Activated CD8-positive, alpha-beta T cell treated with anti-CD3 and anti-CD28 coated beads, Interleukin-2, amount 10 ng/mL, durations not matched to agents 7 days and 5 days (primary cell): ENCODE measurements around the gene LRRC42. TPM values are rescaled to one million over a fixed set of nuclear protein-coding genes. Genes with fewer than 3 reads are reported as not detected.

ENCODE experiments used
- ATAC-seq: fragments of 150-1000 bp; cut with Tn5 transposase; one replicate; pipeline ENCODE4 v1.10.0; 2021; ENCODE audit warnings: moderate library complexity
- CTCF ChIA-PET: fragments of 350-600 bp; sonication (Branson Sonifier 250); formaldehyde crosslinking; loops from one replicate; lab custom pipeline; 2021; ENCODE audit warnings: antibody characterized with exemption; lab: Charles Lee
- POLR2A ChIA-PET: fragments of 350-600 bp; sonication (Branson Sonifier 250); formaldehyde crosslinking; loops from one replicate; lab custom pipeline; 2021; ENCODE audit warnings: antibody characterized with exemption; lab: Charles Lee
- DNase-seq: peaks from one replicate; pipeline ENCODE4 v3.0.0-alpha.2; 2020
- H3K27ac Mint-ChIP-seq: one replicate; pipeline ENCODE4 v1.8.0; 2021; ENCODE audit warnings: mild to moderate bottlenecking, mixed read lengths
- H3K27me3 Mint-ChIP-seq: one replicate; pipeline ENCODE4 v1.8.0; 2021; ENCODE audit warnings: low read depth, mixed read lengths
- H3K36me3 Mint-ChIP-seq: one replicate; pipeline ENCODE4 v1.8.0; 2021; ENCODE audit warnings: low read depth, mixed read lengths
- H3K4me1 Mint-ChIP-seq: one replicate; pipeline ENCODE4 v1.8.0; 2021; ENCODE audit warnings: low read depth, mixed read lengths
- H3K4me3 Mint-ChIP-seq: one replicate; pipeline ENCODE4 v1.8.0; 2021; ENCODE audit warnings: mild to moderate bottlenecking, mixed read lengths
- H3K9me3 Mint-ChIP-seq: one replicate; pipeline ENCODE4 v1.8.0; 2022; ENCODE audit warnings: mixed read lengths; ENCODE audit not compliant: insufficient read depth
- total RNA-seq, 2 experiments: library from RNA; stranded (reverse); gene quantifications; one replicate each; pipeline ENCODE4 v1.2.3, GENCODE V29; 2021

The LRRC42 gene
- total RNA-seq, 2 experiments from 2014 or later, result 26.3 to 26.8 TPM

- H3K27ac Mint-ChIP-seq, result no peak overlapping the region
- peaks cover 31% of the 10 kb centered on the region for H3K36me3 Mint-ChIP-seq
- ChIA-PET POLR2A (no interaction called here), CTCF (interaction anchor here (0.9 to 12.2 kb wide), 3 partner anchors 54 to 94 kb away, joined by 3 to 179 read pairs (median 7); no protein-coding TSS in a partner anchor)
- peaks cover 13% of the 10 kb centered on the region for H3K4me1 Mint-ChIP-seq
- no peaks in the 10 kb centered on the region for H3K9me3 Mint-ChIP-seq
- H3K4me3 Mint-ChIP-seq, result no peak overlapping the region
- no peaks in the 10 kb centered on the region for H3K27me3 Mint-ChIP-seq
- no peak for ATAC-seq
- no peak for DNase-seq
These were observed 8.0 kb downstream of the LRRC42 start for GRCh38 chr1:53954128-53954527.

- no peaks in the 10 kb centered on the region for H3K9me3 Mint-ChIP-seq
- ATAC-seq (no peak), DNase-seq (no peak)
- CTCF ChIA-PET, result interaction anchor here (0.9 to 3.5 kb wide), 6 partner anchors 9 to 101 kb away, joined by 3 to 25 read pairs (median 10); partner anchors contain the start of genes IFT25 and LRRC42
- H3K36me3 Mint-ChIP-seq, result peaks cover 35% of the 10 kb centered on the region
- H3K4me1 Mint-ChIP-seq, result peaks cover 13% of the 10 kb centered on the region
- H3K4me3 Mint-ChIP-seq, result no peak overlapping the region
- no peaks in the 10 kb centered on the region for H3K27me3 Mint-ChIP-seq
- POLR2A ChIA-PET, result no interaction called here
- peak overlapping the region; percentile 66 for H3K27ac Mint-ChIP-seq
These were observed 10.4 kb downstream of the LRRC42 start for GRCh38 chr1:53956308-53957168.

- POLR2A ChIA-PET, result no interaction called here
- CTCF ChIA-PET, result interaction anchor here (1.6 to 5.3 kb wide), 6 partner anchors 8 to 97 kb away, joined by 11 to 152 read pairs (median 40); partner anchors contain the start of genes IFT25 and LRRC42
- ATAC-seq, result no peak
- Mint-ChIP-seq H3K27ac (peak overlapping the region; percentile 66), H3K36me3 (peaks cover 36% of the 10 kb centered on the region), H3K4me3 (no peak overlapping the region), H3K4me1 (peaks cover 13% of the 10 kb centered on the region), H3K9me3 (no peaks in the 10 kb centered on the region), H3K27me3 (no peaks in the 10 kb centered on the region)
- no peak for DNase-seq
These were observed 11.2 kb downstream of the LRRC42 start for GRCh38 chr1:53957194-53957818.

- no peaks in the 10 kb centered on the region for H3K27me3 Mint-ChIP-seq
- no peak overlapping the region for H3K27ac Mint-ChIP-seq
- peaks cover 15% of the 10 kb centered on the region for H3K4me1 Mint-ChIP-seq
- POLR2A ChIA-PET, result interaction anchor here (0.8 to 0.9 kb wide), 2 partner anchors 39 to 121 kb away, joined by 5 read pairs; partner anchors contain the start of gene NDC1
- CTCF ChIA-PET, result interaction anchor here (0.6 to 5.3 kb wide), 44 partner anchors 8 to 545 kb away, joined by 3 to 152 read pairs (median 4); partner anchors contain the start of genes IFT25, LRRC42, TCEANC2 and TMEM59
- no peak overlapping the region for H3K4me3 Mint-ChIP-seq
- ATAC-seq, result no peak
- H3K9me3 Mint-ChIP-seq, result no peaks in the 10 kb centered on the region
- peaks cover 35% of the 10 kb centered on the region for H3K36me3 Mint-ChIP-seq
- peak; percentile 44 for DNase-seq
These were observed 13.6 kb downstream of the LRRC42 start for GRCh38 chr1:53959664-53960250.

- ChIA-PET POLR2A (no interaction called here), CTCF (interaction anchor here (1.0 to 5.3 kb wide), 5 partner anchors 7 to 101 kb away, joined by 3 to 152 read pairs (median 4); partner anchors contain the start of genes IFT25 and LRRC42)
- peaks cover 3% of the 10 kb centered on the region for H3K4me1 Mint-ChIP-seq
- no peak overlapping the region for H3K4me3 Mint-ChIP-seq
- peaks cover 39% of the 10 kb centered on the region for H3K36me3 Mint-ChIP-seq
- H3K27ac Mint-ChIP-seq, result no peak overlapping the region
- no peak for DNase-seq
- H3K9me3 Mint-ChIP-seq, result no peaks in the 10 kb centered on the region
- ATAC-seq, result no peak
- no peaks in the 10 kb centered on the region for H3K27me3 Mint-ChIP-seq
These were observed 16.2 kb downstream of the LRRC42 start for GRCh38 chr1:53962395-53962794.

GRCh38 chr1:53963460-53963859 is 17.3 kb downstream of the LRRC42 start:
- peaks cover 44% of the 10 kb centered on the region for H3K36me3 Mint-ChIP-seq
- no peak overlapping the region for H3K4me3 Mint-ChIP-seq
- POLR2A ChIA-PET, result no interaction called here
- H3K27ac Mint-ChIP-seq, result no peak overlapping the region
- peaks cover 2% of the 10 kb centered on the region for H3K4me1 Mint-ChIP-seq
- CTCF ChIA-PET, result interaction anchor here (1.0 to 1.2 kb wide), 2 partner anchors 92 to 103 kb away, joined by 3 to 4 read pairs; no protein-coding TSS in a partner anchor
- ATAC-seq (no peak), DNase-seq (no peak)
- H3K9me3 Mint-ChIP-seq, result no peaks in the 10 kb centered on the region
- no peaks in the 10 kb centered on the region for H3K27me3 Mint-ChIP-seq

- H3K4me3 Mint-ChIP-seq, result no peak overlapping the region
- H3K36me3 Mint-ChIP-seq, result peaks cover 47% of the 10 kb centered on the region
- ATAC-seq (no peak), DNase-seq (no peak)
- ChIA-PET POLR2A (no interaction called here), CTCF (interaction anchor here (1.0 to 1.2 kb wide), 2 partner anchors 93 to 103 kb away, joined by 3 to 4 read pairs; no protein-coding TSS in a partner anchor)
- peaks cover 2% of the 10 kb centered on the region for H3K4me1 Mint-ChIP-seq
- H3K27ac Mint-ChIP-seq, result no peak overlapping the region
- no peaks in the 10 kb centered on the region for H3K27me3 Mint-ChIP-seq
- no peaks in the 10 kb centered on the region for H3K9me3 Mint-ChIP-seq
These were observed 18.0 kb downstream of the LRRC42 start for GRCh38 chr1:53964109-53964508.

GRCh38 chr1:53966794-53967193 is 20.6 kb downstream of the LRRC42 start:
- Mint-ChIP-seq H3K9me3 (no peaks in the 10 kb centered on the region), H3K4me1 (peaks cover 2% of the 10 kb centered on the region), H3K4me3 (no peak overlapping the region), H3K27ac (no peak overlapping the region), H3K36me3 (peaks cover 47% of the 10 kb centered on the region), H3K27me3 (no peaks in the 10 kb centered on the region)
- CTCF ChIA-PET, result interaction anchor here (0.6 to 1.8 kb wide), 3 partner anchors 19 to 319 kb away, joined by 4 to 6 read pairs (median 4); no protein-coding TSS in a partner anchor
- ATAC-seq (no peak), DNase-seq (no peak)
- POLR2A ChIA-PET, result no interaction called here

- no peak for ATAC-seq
- POLR2A ChIA-PET, result no interaction called here
- Mint-ChIP-seq H3K36me3 (peaks cover 44% of the 10 kb centered on the region), H3K9me3 (no peaks in the 10 kb centered on the region), H3K4me3 (no peak overlapping the region), H3K27me3 (no peaks in the 10 kb centered on the region), H3K27ac (no peak overlapping the region), H3K4me1 (peaks cover 2% of the 10 kb centered on the region)
- CTCF ChIA-PET, result interaction anchor here (0.9 kb wide), 1 partner anchor 8 kb away, joined by 3 read pairs; no protein-coding TSS in a partner anchor
- no peak for DNase-seq
These were observed 21.4 kb downstream of the LRRC42 start for GRCh38 chr1:53967409-53968124.

GRCh38 chr1:53968125-53968513 is 22.0 kb downstream of the LRRC42 start:
- CTCF ChIA-PET, result interaction anchor here (0.9 kb wide), 1 partner anchor 9 kb away, joined by 3 read pairs; no protein-coding TSS in a partner anchor

More at GRCh38 chr1:53968125-53968513, 22.0 kb downstream of the LRRC42 start:
- H3K36me3 Mint-ChIP-seq, result peaks cover 41% of the 10 kb centered on the region
- POLR2A ChIA-PET, result no interaction called here
- no peak overlapping the region for H3K4me3 Mint-ChIP-seq
- H3K27me3 Mint-ChIP-seq, result no peaks in the 10 kb centered on the region
- ATAC-seq (no peak), DNase-seq (no peak)
- H3K4me1 Mint-ChIP-seq, result peaks cover 2% of the 10 kb centered on the region
- no peaks in the 10 kb centered on the region for H3K9me3 Mint-ChIP-seq
- H3K27ac Mint-ChIP-seq, result no peak overlapping the region
